Measurements from ENCODE around the gene CLN6.
"Not testable (repeated sequence)": the region's sequence is repeated elsewhere in the genome, so short reads cannot be mapped to it uniquely, and the experiment has no call there.

Gene CLN6

GRCh38 chr15:68205558-68205944 lies 24.0 kb downstream of the CLN6 start:
- DNase-seq, result no peak

- DNase-seq, result no peak
These were observed 24.6 kb downstream of the CLN6 start, which contains the start of gene CALML4 for GRCh38 chr15:68204776-68205557. Gene CALML4, minus strand, starts transcription at chr15:68205332. Its CDS starts 85 bp downstream, at chr15:68205247.

GRCh38 chr15:68204361-68204760 lies 25.2 kb downstream of the CLN6 start:
- DNase-seq, result no peak

- no peak for DNase-seq
These were observed 25.6 kb downstream of the CLN6 start for GRCh38 chr15:68203956-68204355.

- no peak for DNase-seq
These were observed 26.0 kb downstream of the CLN6 start for GRCh38 chr15:68203486-68203885.

- not testable (repeated sequence) for DNase-seq
These were observed 26.5 kb downstream of the CLN6 start for GRCh38 chr15:68202994-68203393.

GRCh38 chr15:68201879-68202261 lies 27.7 kb downstream of the CLN6 start:
- no peak for DNase-seq

GRCh38 chr15:68201153-68201878 lies 28.2 kb downstream of the CLN6 start:
- DNase-seq, result no peak

GRCh38 chr15:68200016-68200861 lies 29.3 kb downstream of the CLN6 start:
- DNase-seq, result no peak

GRCh38 chr15:68199340-68199739 lies 30.2 kb downstream of the CLN6 start:
- no peak for DNase-seq

- DNase-seq, result no peak
These were observed 31.7 kb downstream of the CLN6 start for GRCh38 chr15:68197661-68198437.

GRCh38 chr15:68197170-68197492 lies 32.4 kb downstream of the CLN6 start:
- DNase-seq, result no peak

- DNase-seq, result no peak
These were observed 32.9 kb downstream of the CLN6 start for GRCh38 chr15:68196445-68197169.

- DNase-seq, result no peak
These were observed 34.0 kb downstream of the CLN6 start for GRCh38 chr15:68195336-68196112.

- no peak for DNase-seq
These were observed 36.6 kb downstream of the CLN6 start for GRCh38 chr15:68192804-68193486.

GRCh38 chr15:68192117-68192516 lies 37.4 kb downstream of the CLN6 start:
- DNase-seq, result no peak

GRCh38 chr15:68191555-68191954 lies 38.0 kb downstream of the CLN6 start:
- no peak for DNase-seq

- no peak for DNase-seq
These were observed 39.5 kb downstream of the CLN6 start for GRCh38 chr15:68190048-68190447.

- no peak for DNase-seq
These were observed 40.9 kb downstream of the CLN6 start for GRCh38 chr15:68188647-68189046.

GRCh38 chr15:68187559-68187958 lies 42.0 kb downstream of the CLN6 start:
- no peak for DNase-seq

Measured in NCI-H2107 (cell line).